Measurements from ENCODE around the gene FGF14.
A peak's percentile ranks its signal among the peaks of the same experiment; 100 is the strongest.

FGF14 gene

DNA sequence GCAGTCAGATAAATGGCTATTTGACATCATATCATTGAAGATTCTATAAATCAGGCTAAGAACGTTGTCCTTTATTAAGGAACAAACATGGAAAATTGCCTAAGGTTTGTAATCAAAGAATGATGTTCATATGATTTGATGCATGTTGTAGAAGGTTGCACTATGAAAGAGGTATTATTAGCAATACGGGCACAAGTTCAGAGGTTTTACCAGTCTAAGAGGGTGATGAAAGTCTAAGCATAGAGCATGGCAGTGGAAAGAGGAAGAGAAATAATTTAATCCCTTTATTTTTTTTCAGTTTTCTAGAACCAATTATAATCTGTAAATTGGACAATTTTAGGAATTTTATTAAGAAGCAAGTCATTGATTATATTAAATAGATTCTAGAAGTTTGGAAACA is 450.7 kb downstream of the FGF14 start:
- Histone ChIP-seq H3K27ac (ENCODE audit: low read depth, low read length) (no peak overlapping the region), H3K4me3 (ENCODE audit: low read depth, low read length) (no peak overlapping the region), H2AK5ac (ENCODE audit: low read length) (no peak overlapping the region), H3K23ac (ENCODE audit: low read length) (no peak overlapping the region), H3K4me2 (ENCODE audit: low read length) (no peak overlapping the region), H2BK120ac (ENCODE audit: insufficient read depth, low read length, poor library complexity) (no peak overlapping the region), H2BK12ac (ENCODE audit: low read length) (no peak overlapping the region), H3K79me1 (ENCODE audit: low read length) (no peaks in the 10 kb centered on the region), H2BK5ac (ENCODE audit: low read depth, low read length, poor library complexity) (no peak overlapping the region), H3K9ac (ENCODE audit: low read length) (no peak overlapping the region), H3K14ac (ENCODE audit: low read length) (no peak overlapping the region), H4K8ac (ENCODE audit: low read depth, low read length) (no peak overlapping the region), H3K9me3 (ENCODE audit: insufficient read depth, low read depth, low read length) (no peaks in the 10 kb centered on the region), H2AFZ (ENCODE audit: insufficient read depth, low read length, poor library complexity) (no peak overlapping the region), H3K79me2 (ENCODE audit: control insufficient read depth, insufficient read depth, low read length, poor library complexity) (no peaks in the 10 kb centered on the region), H4K91ac (ENCODE audit: low read depth, low read length) (no peak overlapping the region), H3K18ac (ENCODE audit: low read length) (no peak overlapping the region), H4K12ac (ENCODE audit: low read depth, low read length) (no peak overlapping the region), H3K27me3 (ENCODE audit: insufficient read depth, low read length) (no peaks in the 10 kb centered on the region), H3K4me1 (ENCODE audit: control insufficient read depth in 1 of 2, insufficient read depth in 2 of 2, low read length in 2 of 2) (no peaks in the 10 kb centered on the region), H3K36me3 (ENCODE audit: control insufficient read depth in 1 of 2, insufficient read depth in 2 of 2, low read length in 2 of 2) (no peaks in the 10 kb centered on the region), H3K4ac (ENCODE audit: low read depth, low read length) (no peak overlapping the region)
- no peak for DNase-seq
- no CpG with 5 or more reads among the region's 2 CpGs for WGBS (ENCODE audit: extremely low coverage, insufficient coverage, insufficient read length)

DNA sequence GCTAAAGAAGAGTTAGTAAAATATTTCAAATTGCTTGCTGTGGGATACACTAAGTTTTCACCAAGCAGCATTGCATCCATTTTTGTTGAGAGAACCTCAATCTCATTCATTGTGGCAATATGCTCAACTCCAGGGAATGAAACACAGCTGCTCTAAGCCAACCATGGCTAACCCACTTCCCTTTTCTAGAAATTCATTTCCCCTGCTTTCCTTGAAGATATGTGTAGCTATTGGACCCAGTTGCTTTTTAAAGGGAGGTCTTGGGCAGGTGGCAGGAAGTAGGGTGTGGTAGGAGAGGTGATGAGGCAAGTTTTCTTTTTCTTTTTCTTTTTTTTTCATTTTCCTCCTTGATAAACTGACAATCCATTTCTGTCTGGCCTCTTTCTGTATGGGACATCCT is 452.2 kb downstream of the FGF14 start:
- Histone ChIP-seq H3K4me2 (ENCODE audit: low read length) (no peak overlapping the region), H2BK12ac (ENCODE audit: low read length) (no peak overlapping the region), H2AFZ (ENCODE audit: insufficient read depth, low read length, poor library complexity) (no peak overlapping the region), H3K18ac (ENCODE audit: low read length) (no peak overlapping the region), H3K14ac (ENCODE audit: low read length) (no peak overlapping the region), H3K4me3 (ENCODE audit: low read depth, low read length) (no peak overlapping the region), H3K79me2 (ENCODE audit: control insufficient read depth, insufficient read depth, low read length, poor library complexity) (no peaks in the 10 kb centered on the region), H2AK5ac (ENCODE audit: low read length) (no peak overlapping the region), H2BK5ac (ENCODE audit: low read depth, low read length, poor library complexity) (no peak overlapping the region), H3K27me3 (ENCODE audit: insufficient read depth, low read length) (no peaks in the 10 kb centered on the region), H3K23ac (ENCODE audit: low read length) (no peak overlapping the region), H3K79me1 (ENCODE audit: low read length) (no peaks in the 10 kb centered on the region), H3K9me3 (ENCODE audit: insufficient read depth, low read depth, low read length) (no peaks in the 10 kb centered on the region), H3K27ac (ENCODE audit: low read depth, low read length) (no peak overlapping the region), H3K9ac (ENCODE audit: low read length) (no peak overlapping the region), H3K4ac (ENCODE audit: low read depth, low read length) (no peak overlapping the region), H3K4me1 (ENCODE audit: control insufficient read depth in 1 of 2, insufficient read depth in 2 of 2, low read length in 2 of 2) (no peaks in the 10 kb centered on the region), H3K36me3 (ENCODE audit: control insufficient read depth in 1 of 2, insufficient read depth in 2 of 2, low read length in 2 of 2) (no peaks in the 10 kb centered on the region), H4K8ac (ENCODE audit: low read depth, low read length) (no peak overlapping the region), H4K91ac (ENCODE audit: low read depth, low read length) (no peak overlapping the region), H2BK120ac (ENCODE audit: insufficient read depth, low read length, poor library complexity) (no peak overlapping the region), H4K12ac (ENCODE audit: low read depth, low read length) (no peak overlapping the region)
- no peak for DNase-seq

DNA sequence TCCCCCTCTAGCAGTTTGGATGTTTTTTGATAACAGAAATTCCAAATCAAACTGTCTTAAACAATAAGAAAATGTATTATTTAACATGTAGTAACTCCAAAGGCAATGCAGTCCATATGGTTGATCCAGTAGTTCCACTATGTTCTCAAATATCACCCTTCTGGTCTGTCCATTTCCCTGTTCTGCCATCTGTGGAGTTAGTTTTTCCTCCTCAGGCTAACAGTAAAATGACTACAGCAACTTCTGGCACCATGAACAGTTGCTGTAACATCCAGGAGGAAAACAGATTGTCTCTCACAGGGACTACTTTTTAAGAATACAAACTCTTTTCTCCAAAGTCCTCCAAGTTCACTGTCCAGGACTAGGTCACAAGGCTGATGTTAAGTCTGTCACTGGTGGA is 455.4 kb downstream of the FGF14 start:
- Histone ChIP-seq H2AFZ (ENCODE audit: insufficient read depth, low read length, poor library complexity) (no peak overlapping the region), H3K4ac (ENCODE audit: low read depth, low read length) (no peak overlapping the region), H3K23ac (ENCODE audit: low read length) (no peak overlapping the region), H3K4me2 (ENCODE audit: low read length) (no peak overlapping the region), H3K9ac (ENCODE audit: low read length) (peak overlapping the region; percentile 53), H4K8ac (ENCODE audit: low read depth, low read length) (no peak overlapping the region), H3K27me3 (ENCODE audit: insufficient read depth, low read length) (no peaks in the 10 kb centered on the region), H3K9me3 (ENCODE audit: insufficient read depth, low read depth, low read length) (no peaks in the 10 kb centered on the region), H2AK5ac (ENCODE audit: low read length) (no peak overlapping the region), H3K14ac (ENCODE audit: low read length) (no peak overlapping the region), H3K18ac (ENCODE audit: low read length) (no peak overlapping the region), H3K79me1 (ENCODE audit: low read length) (no peaks in the 10 kb centered on the region), H2BK5ac (ENCODE audit: low read depth, low read length, poor library complexity) (no peak overlapping the region), H2BK12ac (ENCODE audit: low read length) (no peak overlapping the region), H2BK120ac (ENCODE audit: insufficient read depth, low read length, poor library complexity) (no peak overlapping the region), H4K12ac (ENCODE audit: low read depth, low read length) (no peak overlapping the region), H3K4me3 (ENCODE audit: low read depth, low read length) (no peak overlapping the region), H3K4me1 (ENCODE audit: control insufficient read depth in 1 of 2, insufficient read depth in 2 of 2, low read length in 2 of 2) (no peaks in the 10 kb centered on the region), H4K91ac (ENCODE audit: low read depth, low read length) (no peak overlapping the region), H3K79me2 (ENCODE audit: control insufficient read depth, insufficient read depth, low read length, poor library complexity) (no peaks in the 10 kb centered on the region), H3K27ac (ENCODE audit: low read depth, low read length) (no peak overlapping the region), H3K36me3 (ENCODE audit: control insufficient read depth in 1 of 2, insufficient read depth in 2 of 2, low read length in 2 of 2) (no peaks in the 10 kb centered on the region)
- no peak for DNase-seq

DNA sequence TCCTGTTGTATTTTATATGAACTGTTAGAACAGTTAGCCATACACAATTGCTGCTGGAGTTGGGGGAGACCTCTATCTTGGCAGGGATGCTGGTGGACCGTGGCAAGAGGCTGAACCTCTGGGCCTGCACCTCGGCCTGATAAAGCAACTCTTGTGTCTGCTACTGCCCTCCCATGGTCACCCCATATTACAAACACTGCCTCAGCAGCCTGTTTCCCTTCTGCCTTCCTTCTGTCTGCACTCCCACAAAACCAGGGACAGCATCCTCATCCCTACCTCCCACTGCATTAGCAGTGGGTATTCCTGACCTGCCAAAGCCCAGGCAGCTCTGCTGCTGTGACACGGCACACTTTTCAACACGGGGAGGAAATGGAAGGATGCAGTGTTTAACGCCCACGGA is 456.4 kb downstream of the FGF14 start:
- Histone ChIP-seq H3K18ac (ENCODE audit: low read length) (no peak overlapping the region), H3K4me1 (ENCODE audit: control insufficient read depth in 1 of 2, insufficient read depth in 2 of 2, low read length in 2 of 2) (no peaks in the 10 kb centered on the region), H3K9ac (ENCODE audit: low read length) (no peak overlapping the region), H4K91ac (ENCODE audit: low read depth, low read length) (no peak overlapping the region), H2BK5ac (ENCODE audit: low read depth, low read length, poor library complexity) (no peak overlapping the region), H2AK5ac (ENCODE audit: low read length) (no peak overlapping the region), H3K14ac (ENCODE audit: low read length) (no peak overlapping the region), H3K79me2 (ENCODE audit: control insufficient read depth, insufficient read depth, low read length, poor library complexity) (no peaks in the 10 kb centered on the region), H2AFZ (ENCODE audit: insufficient read depth, low read length, poor library complexity) (no peak overlapping the region), H2BK120ac (ENCODE audit: insufficient read depth, low read length, poor library complexity) (no peak overlapping the region), H3K4me3 (ENCODE audit: low read depth, low read length) (no peak overlapping the region), H3K27ac (ENCODE audit: low read depth, low read length) (no peak overlapping the region), H2BK12ac (ENCODE audit: low read length) (no peak overlapping the region), H4K12ac (ENCODE audit: low read depth, low read length) (no peak overlapping the region), H3K4me2 (ENCODE audit: low read length) (no peak overlapping the region), H3K23ac (ENCODE audit: low read length) (peak overlapping the region; percentile 2), H3K4ac (ENCODE audit: low read depth, low read length) (no peak overlapping the region), H3K27me3 (ENCODE audit: insufficient read depth, low read length) (no peaks in the 10 kb centered on the region), H3K9me3 (ENCODE audit: insufficient read depth, low read depth, low read length) (no peaks in the 10 kb centered on the region), H3K36me3 (ENCODE audit: control insufficient read depth in 1 of 2, insufficient read depth in 2 of 2, low read length in 2 of 2) (no peaks in the 10 kb centered on the region), H3K79me1 (ENCODE audit: low read length) (no peaks in the 10 kb centered on the region), H4K8ac (ENCODE audit: low read depth, low read length) (no peak overlapping the region)
- DNase-seq = no peak
- WGBS (ENCODE audit: extremely low coverage, insufficient coverage, insufficient read length) = no CpG with 5 or more reads among the region's 6 CpGs

DNA sequence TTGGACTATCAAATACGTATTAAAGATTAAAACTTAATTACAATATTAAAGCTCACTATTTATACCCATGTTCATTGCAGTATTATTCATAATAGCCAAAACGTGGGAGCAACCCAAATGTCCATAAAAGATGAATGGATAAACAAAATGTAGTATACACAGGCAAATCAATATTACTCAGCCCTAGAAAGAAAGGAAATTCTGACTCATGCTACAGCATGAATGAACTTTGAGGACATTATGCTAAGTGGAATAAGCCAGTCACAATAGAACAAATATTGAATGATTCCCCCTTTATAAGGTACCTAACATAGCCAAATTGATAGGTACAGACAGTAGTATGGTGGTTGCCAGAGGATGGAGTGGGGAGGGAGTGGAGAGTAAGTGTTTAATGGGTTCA is 457.3 kb downstream of the FGF14 start:
- H3K79me2 ChIP-seq (ENCODE audit: control insufficient read depth, insufficient read depth, low read length, poor library complexity) = no peaks in the 10 kb centered on the region
- no peak for DNase-seq
- H3K14ac ChIP-seq (ENCODE audit: low read length) = no peak overlapping the region
- H4K8ac ChIP-seq (ENCODE audit: low read depth, low read length) = no peak overlapping the region
- H4K12ac ChIP-seq (ENCODE audit: low read depth, low read length) = no peak overlapping the region
- no peaks in the 10 kb centered on the region for H3K79me1 ChIP-seq (ENCODE audit: low read length)
- no peak overlapping the region for H3K27ac ChIP-seq (ENCODE audit: low read depth, low read length)
- H3K9me3 ChIP-seq (ENCODE audit: insufficient read depth, low read depth, low read length) = no peaks in the 10 kb centered on the region
- H3K36me3 ChIP-seq (ENCODE audit: control insufficient read depth in 1 of 2, insufficient read depth in 2 of 2, low read length in 2 of 2) = no peaks in the 10 kb centered on the region
- H2BK120ac ChIP-seq (ENCODE audit: insufficient read depth, low read length, poor library complexity) = no peak overlapping the region
- no peaks in the 10 kb centered on the region for H3K4me1 ChIP-seq (ENCODE audit: control insufficient read depth in 1 of 2, insufficient read depth in 2 of 2, low read length in 2 of 2)
- H2BK12ac ChIP-seq (ENCODE audit: low read length) = no peak overlapping the region
- H3K23ac ChIP-seq (ENCODE audit: low read length) = no peak overlapping the region
- H2AFZ ChIP-seq (ENCODE audit: insufficient read depth, low read length, poor library complexity) = no peak overlapping the region
- H2BK5ac ChIP-seq (ENCODE audit: low read depth, low read length, poor library complexity) = no peak overlapping the region
- no peak overlapping the region for H3K4ac ChIP-seq (ENCODE audit: low read depth, low read length)
- H3K4me3 ChIP-seq (ENCODE audit: low read depth, low read length) = no peak overlapping the region
- no peak overlapping the region for H3K9ac ChIP-seq (ENCODE audit: low read length)
- no peak overlapping the region for H2AK5ac ChIP-seq (ENCODE audit: low read length)
- H4K91ac ChIP-seq (ENCODE audit: low read depth, low read length) = no peak overlapping the region
- no CpG with 5 or more reads among the region's 2 CpGs for WGBS (ENCODE audit: extremely low coverage, insufficient coverage, insufficient read length)
- no peak overlapping the region for H3K4me2 ChIP-seq (ENCODE audit: low read length)
- H3K18ac ChIP-seq (ENCODE audit: low read length) = no peak overlapping the region
- H3K27me3 ChIP-seq (ENCODE audit: insufficient read depth, low read length) = no peaks in the 10 kb centered on the region
